Esophagus muscularis mucosa (tissue), 4 donors: ENCODE results near the gene SLF2.

Source experiments
- CTCF ChIP-seq, 3 experiments: fragments of 200-600 bp in 2 of 3; fragments of 450-650 bp in 1 of 3; sonication (generic) in 2 of 3; IDR thresholded peaks; one replicate each; pipeline ENCODE4 v1.5.1; 2017 to 2019; ENCODE audit warnings: antibody characterized with exemption in 3 of 3, mild to moderate bottlenecking in 2 of 3, moderate library complexity in 1 of 3
- EP300 ChIP-seq: sonication (generic); formaldehyde crosslinking; IDR thresholded peaks from one replicate; pipeline ENCODE4 v1.6.1; 2017; ENCODE audit warnings: antibody characterized with exemption
- POLR2A ChIP-seq: fragments of 450-650 bp; IDR thresholded peaks from one replicate; pipeline ENCODE4 v1.6.1; 2017; ENCODE audit warnings: antibody characterized with exemption, moderate library complexity, mild to moderate bottlenecking, low read depth
- POLR2AphosphoS5 ChIP-seq, 2 donors: sonication (generic); formaldehyde crosslinking; IDR thresholded peaks; one replicate each; pipeline ENCODE4 v1.6.1; 2017; ENCODE audit warnings: antibody characterized with exemption in 2 of 2

- TF ChIP-seq POLR2A: no peak
- TF ChIP-seq POLR2AphosphoS5 (IDR thresholded peaks at IDR 0.05): peak; percentile 80 to 87
- peak in 1 of 3 experiments; percentile 8 for TF ChIP-seq CTCF (IDR thresholded peaks at IDR 0.05)
- no peak for TF ChIP-seq EP300
Observed at GRCh38 chr10:100986952-100987684, 74.4 kb downstream of the SLF2 start, which contains the start of the genes MRPL43 and TWNK.
